ENCODE measurements around the gene TMEM63B.

Gene TMEM63B

GRCh38 chr6:44147256-44147655, 19.9 kb downstream of the TMEM63B start:
- DNase-seq (ENCODE audit: extremely low spot score): no peak
- CTCF ChIA-PET: interaction anchor here (1.0 to 1.7 kb wide), 4 partner anchors 9 to 107 kb away, joined by 3 read pairs; no protein-coding TSS in a partner anchor
- TF ChIP-seq CTCF (IDR thresholded peaks at IDR 0.05; ENCODE audit: control extremely low read depth, extremely low read depth, low read depth, missing control alignments): no peak
- POLR2A ChIA-PET: no interaction called here

GRCh38 chr6:44148306-44148705, 21.0 kb downstream of the TMEM63B start:
- TF ChIP-seq CTCF (IDR thresholded peaks at IDR 0.05; ENCODE audit: control extremely low read depth, extremely low read depth, low read depth, missing control alignments): no peak
- POLR2A ChIA-PET: no interaction called here
- CTCF ChIA-PET: no interaction called here
- DNase-seq (ENCODE audit: extremely low spot score): no peak

- no peak for DNase-seq (ENCODE audit: extremely low spot score)
- no peak for TF ChIP-seq CTCF (IDR thresholded peaks at IDR 0.05; ENCODE audit: control extremely low read depth, extremely low read depth, low read depth, missing control alignments)
- ChIA-PET POLR2A (interaction anchor here (0.6 kb wide), 1 partner anchor 20 kb away, joined by 5 read pairs; no protein-coding TSS in a partner anchor), CTCF (interaction anchor here (0.6 to 2.6 kb wide), 8 partner anchors 8 to 156 kb away, joined by 3 to 37 read pairs (median 9); no protein-coding TSS in a partner anchor)
Measured at GRCh38 chr6:44149369-44150012, 22.1 kb downstream of the TMEM63B start.

GRCh38 chr6:44150317-44150917, 23.1 kb downstream of the TMEM63B start:
- ChIA-PET CTCF (interaction anchor here (1.0 to 2.6 kb wide), 9 partner anchors 9 to 155 kb away, joined by 3 to 37 read pairs (median 11); no protein-coding TSS in a partner anchor), POLR2A (interaction anchor here (0.6 kb wide), 1 partner anchor 21 kb away, joined by 5 read pairs; no protein-coding TSS in a partner anchor)
- no peak for DNase-seq (ENCODE audit: extremely low spot score)

GRCh38 chr6:44151348-44152108, 24.2 kb downstream of the TMEM63B start:
- DNase-seq (ENCODE audit: extremely low spot score): peak; percentile 90
- peak; percentile 98 for TF ChIP-seq CTCF (IDR thresholded peaks at IDR 0.05; ENCODE audit: control extremely low read depth, extremely low read depth, low read depth, missing control alignments)
- CTCF ChIA-PET: interaction anchor here (0.7 to 2.6 kb wide), 15 partner anchors 10 to 187 kb away, joined by 3 to 37 read pairs (median 5); no protein-coding TSS in a partner anchor
- POLR2A ChIA-PET: no interaction called here

More at GRCh38 chr6:44150317-44150917, 23.1 kb downstream of the TMEM63B start:
- no peak for TF ChIP-seq CTCF (IDR thresholded peaks at IDR 0.05; ENCODE audit: control extremely low read depth, extremely low read depth, low read depth, missing control alignments)

- POLR2A ChIA-PET: no interaction called here
- CTCF ChIA-PET: interaction anchor here (1.0 to 2.6 kb wide), 11 partner anchors 10 to 67 kb away, joined by 3 to 37 read pairs (median 5); no protein-coding TSS in a partner anchor
- DNase-seq (ENCODE audit: extremely low spot score): no peak
Measured at GRCh38 chr6:44152109-44152461, 24.7 kb downstream of the TMEM63B start.

More at GRCh38 chr6:44152109-44152461, 24.7 kb downstream of the TMEM63B start:
- no peak for TF ChIP-seq CTCF (IDR thresholded peaks at IDR 0.05; ENCODE audit: control extremely low read depth, extremely low read depth, low read depth, missing control alignments)
